NOMO-1 treated with dmso at 0.1 percent for 144 hours (cell line): ENCODE measurements around the gene COTL1.
A peak's percentile ranks its signal among the peaks of the same experiment; 100 is the strongest.

Experiments
- DNase-seq: peaks from one replicate; lab custom pipeline; 2025; ENCODE audit not compliant: unreplicated experiment; lab: John Stamatoyannopoulos, UW

COTL1 gene

DNA sequence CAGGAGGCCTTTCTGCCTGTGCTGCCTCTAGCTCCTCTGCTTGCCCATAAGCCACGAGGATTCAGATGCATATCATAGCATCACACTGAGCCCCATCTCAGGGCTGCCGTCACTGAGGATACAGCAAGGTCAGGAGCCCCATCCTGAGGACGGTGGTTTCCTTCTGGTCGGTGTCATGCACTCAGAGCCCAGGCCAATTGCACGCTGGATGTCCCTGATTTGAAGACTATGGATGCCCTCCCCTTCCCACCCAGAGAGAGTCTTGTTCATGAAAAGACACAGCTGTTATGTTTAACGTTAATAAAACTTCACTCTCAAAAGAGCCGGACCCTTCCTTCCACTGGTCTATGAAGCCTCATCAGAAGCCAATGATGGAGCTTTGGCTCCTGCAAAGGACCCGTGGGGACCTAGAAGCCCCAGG lies 19.9 kb downstream of the COTL1 start:
- no peak for DNase-seq

DNA sequence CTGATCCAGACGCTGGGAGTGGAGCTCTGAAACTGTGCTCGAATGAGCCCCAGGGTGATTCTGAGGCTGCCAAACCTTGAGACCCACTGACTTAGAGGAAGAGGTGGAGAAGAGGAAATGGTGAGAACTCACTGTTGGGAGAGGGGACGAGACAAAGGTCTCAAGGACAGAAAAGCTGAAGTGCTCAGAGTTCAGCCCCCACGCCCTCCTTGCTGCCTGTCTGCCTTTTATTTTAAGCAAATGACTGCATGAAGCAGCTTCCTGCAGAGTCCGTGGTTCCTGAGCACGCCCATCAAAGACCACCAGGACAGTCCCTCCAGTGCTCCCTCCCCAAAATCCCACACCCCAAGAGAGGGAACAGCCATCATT lies 20.4 kb downstream of the COTL1 start:
- peak; percentile 50 for DNase-seq

DNA sequence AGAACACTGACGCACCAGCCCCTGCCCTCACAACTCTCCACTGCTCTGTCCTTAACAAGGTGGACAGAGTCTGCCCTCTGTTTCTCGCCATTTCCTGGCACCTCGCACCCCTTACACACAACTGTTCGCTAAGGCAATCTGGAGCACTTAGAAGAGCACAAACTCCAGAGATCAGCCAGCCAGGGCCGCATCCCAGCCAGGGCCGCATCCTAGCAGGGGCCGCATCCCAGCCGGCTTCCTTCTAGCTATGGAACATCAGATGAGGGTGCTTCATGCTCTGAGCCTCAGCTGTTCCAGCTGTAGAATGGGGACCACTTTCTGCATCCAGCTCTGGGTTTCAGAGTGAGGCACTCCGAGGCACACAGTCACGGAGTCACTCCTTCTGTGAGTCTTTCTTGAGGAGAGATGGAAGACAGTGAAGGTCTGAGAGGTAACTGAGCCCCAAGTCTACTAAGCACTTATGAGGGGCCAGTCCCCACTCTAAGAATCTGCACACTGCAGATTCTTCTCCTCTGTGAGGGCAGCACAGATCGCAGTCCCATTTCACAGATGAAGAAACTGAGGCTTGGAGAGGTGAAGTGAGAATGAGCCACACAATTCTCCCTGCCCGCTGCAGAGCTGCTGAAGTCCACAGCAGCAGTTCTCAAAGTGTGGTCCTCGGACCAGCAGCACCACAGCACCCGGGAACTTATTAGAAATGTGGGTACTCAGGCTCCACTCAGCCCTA lies 20.9 kb downstream of the COTL1 start:
- DNase-seq, result no peak

DNA sequence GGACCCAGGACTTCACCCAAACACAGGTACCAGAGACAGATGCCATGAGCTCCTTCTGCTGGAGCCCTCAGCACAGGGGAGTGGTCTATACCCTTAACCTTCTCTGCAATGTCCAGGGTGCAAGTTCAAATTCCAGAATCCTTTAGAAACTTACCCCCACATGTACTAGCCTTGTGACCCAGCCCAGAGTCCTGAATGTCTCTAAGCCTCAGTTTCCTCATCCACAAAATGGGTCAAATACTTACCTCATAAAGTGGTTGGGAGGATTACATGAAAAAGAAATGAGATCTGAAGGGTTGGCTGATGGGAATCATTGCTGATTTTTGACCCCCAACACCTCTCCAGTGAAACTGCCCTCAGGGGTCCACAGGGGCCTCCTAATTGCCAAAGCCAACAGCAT lies 21.7 kb downstream of the COTL1 start:
- no peak for DNase-seq

GRCh38 chr16:84595052-84595481 lies 22.8 kb downstream of the COTL1 start:
- DNase-seq, result no peak

DNA sequence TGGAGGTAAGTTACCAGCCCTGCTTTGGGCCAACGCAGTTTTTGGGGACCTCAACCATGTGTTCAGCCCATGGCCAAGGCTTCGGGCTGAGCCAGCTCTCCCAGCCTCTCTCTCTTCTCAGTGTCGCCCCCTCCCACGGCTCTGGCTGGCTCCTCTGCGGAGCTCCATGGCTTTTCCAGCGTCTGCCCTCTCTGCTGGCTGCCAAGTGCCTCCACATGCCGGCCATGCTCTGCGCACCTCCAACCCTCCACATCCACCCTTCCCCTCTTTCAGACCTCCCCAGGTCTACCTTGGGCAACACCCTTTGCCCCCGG lies 23.2 kb downstream of the COTL1 start:
- DNase-seq, result no peak

DNA sequence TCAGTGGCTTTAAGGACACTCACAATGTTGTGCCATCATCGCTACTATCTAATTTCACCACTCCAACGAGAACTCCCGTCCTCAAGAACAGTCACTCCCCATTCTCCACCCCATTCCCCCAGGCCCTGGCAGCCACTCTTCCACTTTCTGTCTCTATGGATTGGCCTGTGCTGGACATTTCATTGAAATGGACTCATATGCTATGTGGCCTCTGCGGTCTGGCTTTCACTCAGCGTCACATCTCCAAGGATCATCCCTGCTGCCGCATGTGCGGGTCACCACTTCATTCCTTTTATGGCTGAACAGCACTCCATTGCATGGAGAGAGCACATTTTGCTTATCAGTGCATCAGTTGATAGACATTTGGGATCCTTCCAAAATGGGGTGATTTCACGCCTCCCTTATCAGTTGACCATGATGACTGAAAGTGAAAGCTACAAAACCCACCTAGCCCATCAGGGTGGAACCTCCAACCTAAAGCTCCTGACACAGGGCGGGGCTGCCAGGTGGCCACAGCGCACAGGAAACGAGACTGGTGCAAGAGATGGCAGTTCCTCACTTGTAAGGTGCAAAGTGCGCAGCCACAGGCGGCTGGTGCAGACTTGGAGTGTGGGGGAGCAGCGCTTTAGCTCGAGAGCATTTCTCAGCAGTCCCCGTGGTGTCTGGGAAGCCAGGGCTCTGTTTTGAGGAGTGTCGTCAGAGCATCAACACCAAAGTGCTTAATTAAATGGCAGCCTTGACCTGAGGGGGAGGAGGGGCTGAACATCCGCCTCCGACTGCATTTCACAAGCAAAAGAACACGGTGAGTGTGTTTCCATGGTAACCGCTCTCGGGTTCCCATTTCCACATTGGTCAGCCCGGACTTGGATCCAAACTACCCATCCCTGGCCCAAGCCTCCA lies 23.8 kb downstream of the COTL1 start:
- peak; percentile 88 for DNase-seq

GRCh38 chr16:84592718-84593117 lies 25.2 kb downstream of the COTL1 start:
- DNase-seq, result no peak

DNA sequence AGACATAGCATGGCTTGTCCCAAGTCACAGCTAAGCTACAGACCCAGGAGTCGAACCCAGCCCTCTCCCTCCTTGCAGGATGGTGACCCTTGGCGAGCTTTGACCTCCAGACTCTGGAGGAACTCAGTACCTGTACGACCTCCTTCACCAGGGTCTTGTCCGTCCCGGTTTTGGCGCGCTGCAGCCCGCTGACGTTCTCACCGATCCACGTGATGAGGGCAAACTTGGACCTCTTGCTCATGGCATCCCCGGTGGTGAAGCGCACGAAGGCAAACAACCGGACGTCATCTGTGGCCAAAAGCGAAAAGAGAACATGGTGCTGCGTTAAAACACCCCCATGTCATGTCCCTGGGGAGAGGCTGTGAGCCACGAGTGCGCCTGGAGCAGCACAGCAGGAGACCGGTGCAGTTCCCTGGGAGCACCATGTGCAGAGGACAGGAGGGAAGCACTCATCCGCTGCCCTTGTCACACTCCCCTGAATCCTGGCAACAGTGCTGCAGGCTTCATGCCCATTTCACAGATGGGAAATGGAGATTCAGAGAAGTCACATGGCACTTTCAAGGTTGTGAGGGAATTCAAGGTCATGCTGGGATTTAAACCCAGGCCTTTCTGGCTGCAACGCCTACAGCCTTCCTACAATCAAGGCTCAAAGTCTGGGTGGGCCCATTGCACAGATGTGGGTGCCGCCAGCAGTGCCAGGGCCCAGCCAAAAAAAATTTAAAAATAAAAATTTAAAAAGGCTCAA lies 27.7 kb downstream of the COTL1 start:
- DNase-seq, result no peak

DNA sequence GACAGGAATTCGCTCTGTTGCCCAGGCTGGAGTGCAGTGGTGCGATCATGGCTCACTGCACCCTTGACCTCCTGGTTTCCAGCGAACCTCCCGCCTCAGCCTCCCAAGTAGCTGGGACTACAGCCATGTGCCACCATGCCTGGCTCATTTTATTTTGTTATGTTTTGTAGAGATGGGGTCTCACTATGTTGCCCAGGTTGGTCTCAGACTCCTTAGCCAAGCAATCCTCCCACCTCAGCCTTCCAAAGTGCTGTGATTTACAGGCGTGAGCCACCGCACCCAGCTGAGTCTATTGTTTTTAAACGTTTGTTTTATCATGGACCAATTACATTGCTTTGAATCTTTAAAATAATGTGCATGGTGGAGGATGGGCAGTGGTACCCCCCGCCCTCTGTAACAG lies 28.9 kb downstream of the COTL1 start:
- no peak for DNase-seq

- DNase-seq, result peak; percentile 38
Observed at GRCh38 chr16:84585886-84586285, 32.0 kb downstream of the COTL1 start.

DNA sequence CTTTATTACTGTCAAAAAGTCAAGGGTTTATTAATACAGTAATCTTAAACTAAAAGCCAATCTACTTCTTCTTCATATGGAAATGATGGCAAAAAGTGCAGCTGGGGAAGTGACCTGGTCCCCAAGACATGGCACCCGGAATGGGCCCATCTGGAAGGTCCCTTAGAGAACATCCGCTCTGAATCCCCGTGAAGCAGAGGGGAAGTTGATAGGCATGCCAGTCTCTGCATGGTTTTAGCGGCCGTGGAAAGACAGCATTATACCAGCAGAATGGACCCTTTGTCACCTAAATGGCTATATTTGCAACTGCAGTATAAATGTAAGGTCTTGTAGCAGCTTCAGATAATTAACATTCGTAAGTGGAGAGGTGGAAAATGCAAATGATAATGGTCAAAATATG lies 32.4 kb downstream of the COTL1 start:
- no peak for DNase-seq

DNA sequence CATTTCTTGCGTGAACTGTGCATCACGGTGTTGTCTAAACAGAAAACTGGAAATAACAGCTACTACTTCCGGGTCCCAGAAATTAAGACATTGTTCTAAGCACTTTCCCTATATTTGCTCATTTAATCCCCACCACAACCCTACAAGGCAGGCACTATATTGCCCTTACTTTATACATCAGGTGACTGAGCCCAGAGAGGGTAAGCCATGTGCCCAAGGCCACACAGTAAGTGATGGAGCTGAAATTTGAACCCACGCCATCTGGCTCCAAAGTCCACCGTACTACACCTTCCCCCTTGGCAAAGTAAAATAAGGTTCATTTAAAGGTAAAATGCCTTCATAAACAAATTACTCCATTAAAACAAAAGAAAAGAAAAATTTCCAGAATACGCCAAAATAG lies 33.2 kb downstream of the COTL1 start:
- no peak for DNase-seq

GRCh38 chr16:84583995-84584394 lies 33.9 kb downstream of the COTL1 start:
- DNase-seq, result no peak

DNA sequence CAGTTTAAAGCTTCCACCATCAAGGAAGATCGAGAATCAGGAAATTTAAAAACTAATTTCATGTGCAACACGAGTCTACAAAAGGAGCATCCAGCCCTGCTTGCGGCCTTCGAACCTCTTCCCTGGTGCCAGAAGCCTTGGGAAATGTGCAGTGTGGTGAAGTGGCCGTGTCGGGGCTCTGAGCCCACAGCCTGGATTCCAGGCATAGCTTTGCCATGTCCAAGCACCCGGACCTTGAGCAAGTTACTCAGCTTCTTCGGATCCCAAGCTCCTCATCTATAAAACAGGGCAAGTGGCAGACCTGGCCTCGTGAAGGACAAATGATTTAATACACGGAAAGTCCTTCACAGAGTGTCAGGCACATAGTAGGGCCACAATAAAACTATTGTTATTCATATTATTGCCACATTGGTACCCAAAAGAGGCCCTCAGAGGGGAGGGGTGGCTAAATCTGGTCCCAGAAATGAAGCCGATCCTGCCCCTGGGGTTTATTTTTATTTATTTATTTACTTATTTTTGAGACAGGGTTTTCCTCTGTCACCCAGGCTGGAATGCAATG lies 34.8 kb downstream of the COTL1 start:
- DNase-seq, result no peak

- DNase-seq, result no peak
Observed at GRCh38 chr16:84581158-84581557, 36.7 kb downstream of the COTL1 start.

DNA sequence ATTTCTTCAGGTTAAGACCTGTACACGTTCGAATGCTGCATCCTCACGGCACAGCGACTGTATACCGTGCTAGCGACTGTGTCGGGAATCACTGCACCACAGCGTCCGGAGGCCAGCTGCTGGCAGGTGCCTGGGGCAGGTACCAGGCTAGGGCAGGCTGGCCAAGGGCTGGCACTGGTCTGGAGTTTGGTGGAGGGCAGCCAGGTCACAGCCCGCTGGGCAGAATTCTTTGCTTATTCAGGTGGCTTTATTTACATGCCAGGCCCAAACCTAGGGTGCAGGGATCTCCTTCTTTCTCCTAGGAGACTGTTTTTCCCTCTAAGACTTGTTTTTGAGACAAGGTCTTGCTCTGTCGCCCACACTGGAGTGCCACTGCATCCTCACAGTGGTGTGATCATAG lies 37.9 kb downstream of the COTL1 start:
- DNase-seq, result no peak

GRCh38 chr16:84578538-84579126 lies 39.2 kb downstream of the COTL1 start:
- DNase-seq, result no peak

- DNase-seq, result no peak
Observed at GRCh38 chr16:84577034-84577803, 40.7 kb downstream of the COTL1 start.

DNA sequence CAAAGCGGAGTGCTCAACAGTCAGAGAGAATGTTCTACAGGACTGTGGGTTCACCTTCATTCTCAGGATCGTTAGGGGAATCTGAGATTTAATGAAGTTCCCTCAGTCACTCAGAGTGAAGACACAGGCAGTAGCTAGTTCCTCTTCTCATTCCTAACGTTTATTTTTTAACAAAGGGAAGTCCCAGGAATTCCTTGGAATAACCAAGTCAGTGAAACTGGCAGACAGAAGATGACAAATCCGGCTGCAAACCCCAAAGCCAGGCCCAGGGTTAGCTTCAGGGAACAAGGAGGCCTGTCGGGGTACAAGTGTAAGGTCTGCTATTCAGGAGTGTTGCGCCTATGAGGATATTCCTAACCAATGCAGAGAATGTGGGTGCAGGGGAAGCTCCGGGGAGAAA lies 42.0 kb downstream of the COTL1 start:
- no peak for DNase-seq
